GM23338 (cell line): ENCODE data around the gene FDX1. TPM values are rescaled to one million over a fixed set of nuclear protein-coding genes. Genes with fewer than 3 reads are reported as not detected.

Source experiments
- ATAC-seq: fragments of 200-7000 bp; cut with Tn5 transposase; 3 replicates; pipeline ENCODE4 v1.9.1; 2020
- DNase-seq: peaks from one replicate; pipeline ENCODE4 v3.0.0-alpha.2; 2015; ENCODE audit warnings: low spot score
- H2AFZ ChIP-seq: fragments of 200-600 bp; sonication (generic); 2 replicates; pipeline ENCODE4 v1.8.0; 2016; ENCODE audit warnings: antibody characterized with exemption, mild to moderate bottlenecking, moderate library complexity
- H3F3A ChIP-seq: fragments of 200-600 bp; sonication (generic); replicated peaks from 2 replicates; pipeline ENCODE4 v1.8.0; 2017; ENCODE audit warnings: antibody characterized with exemption, mixed run types, low read depth
- H3K27ac ChIP-seq: fragments of 200-600 bp; sonication (generic); 2 replicates; pipeline ENCODE4 v1.6.1; 2016; ENCODE audit warnings: low read depth
- H3K27me3 ChIP-seq: fragments of 200-600 bp; sonication (generic); 2 replicates; pipeline ENCODE4 v1.8.0; 2016; ENCODE audit warnings: mild to moderate bottlenecking, mixed run types, moderate library complexity; ENCODE audit not compliant: insufficient read depth
- H3K36me3 ChIP-seq: fragments of 200-600 bp; sonication (generic); 2 replicates; pipeline ENCODE4 v1.8.0; 2016; ENCODE audit warnings: mild to moderate bottlenecking; ENCODE audit not compliant: insufficient read depth
- H3K4me1 ChIP-seq: fragments of 200-600 bp; sonication (generic); 2 replicates; pipeline ENCODE4 v1.8.0; 2016; ENCODE audit warnings: mild to moderate bottlenecking, moderate library complexity; ENCODE audit not compliant: insufficient read depth
- H3K4me2 ChIP-seq: fragments of 200-600 bp; sonication (generic); 2 replicates; pipeline ENCODE4 v1.7.1; 2017; ENCODE audit warnings: mixed run types
- H3K4me3 ChIP-seq: fragments of 200-600 bp; sonication (generic); 2 replicates; pipeline ENCODE4 v1.6.1; 2016; ENCODE audit warnings: mixed run types
- H3K79me2 ChIP-seq: fragments of 200-600 bp; sonication (generic); replicated peaks from 2 replicates; pipeline ENCODE4 v1.8.0; 2017; ENCODE audit warnings: mild to moderate bottlenecking; ENCODE audit not compliant: insufficient read depth
- H3K9me2 ChIP-seq: fragments of 200-600 bp; sonication (generic); 2 replicates; pipeline ENCODE4 v1.8.0; 2017; ENCODE audit not compliant: insufficient read depth
- H4K20me1 ChIP-seq: fragments of 200-600 bp; sonication (generic); replicated peaks from 2 replicates; pipeline ENCODE4 v1.8.0; 2017; ENCODE audit warnings: mild to moderate bottlenecking; ENCODE audit not compliant: insufficient read depth
- H3K27ac Mint-ChIP-seq: 2 replicates; pipeline ENCODE4 v1.8.0; 2020; ENCODE audit warnings: inconsistent platforms, mild to moderate bottlenecking, moderate library complexity, mixed read lengths
- H3K27me3 Mint-ChIP-seq: 3 replicates; pipeline ENCODE4 v1.8.0; 2022; ENCODE audit warnings: low read depth, mild to moderate bottlenecking, moderate library complexity, mixed read lengths, inconsistent platforms; ENCODE audit not compliant: insufficient read depth, poor library complexity
- H3K36me3 Mint-ChIP-seq: 3 replicates; pipeline ENCODE4 v1.8.0; 2021; ENCODE audit warnings: low read depth, mild to moderate bottlenecking, inconsistent platforms, moderate library complexity, mixed read lengths
- H3K4me1 Mint-ChIP-seq: 3 replicates; pipeline ENCODE4 v1.8.0; 2020; ENCODE audit warnings: mild to moderate bottlenecking, inconsistent platforms, mixed read lengths
- H3K4me3 Mint-ChIP-seq: 3 replicates; pipeline ENCODE4 v1.8.0; 2021; ENCODE audit warnings: moderate library complexity, mild to moderate bottlenecking, inconsistent platforms, mixed read lengths
- H3K9me3 Mint-ChIP-seq: 3 replicates; pipeline ENCODE4 v1.8.0; 2020; ENCODE audit warnings: moderate library complexity, mild to moderate bottlenecking, inconsistent platforms, mixed read lengths
- CREB1 ChIP-seq: fragments of 250-450 bp; sonication (Bioruptor Pico); IDR thresholded peaks from 2 replicates; pipeline ENCODE4 v1.5.0; 2020; ENCODE audit warnings: low read depth, mild to moderate bottlenecking, moderate library complexity
- EZH2 ChIP-seq: fragments of 200-600 bp; sonication (generic); IDR thresholded peaks from one replicate; pipeline ENCODE4 v1.8.0; 2017; ENCODE audit warnings: antibody characterized with exemption, mild to moderate bottlenecking, low read depth; ENCODE audit not compliant: unreplicated experiment
- NANOG ChIP-seq: IDR thresholded peaks from 2 replicates; pipeline ENCODE4 v1.6.1; 2016; ENCODE audit warnings: antibody characterized with exemption, borderline replicate concordance
- POLR2AphosphoS5 ChIP-seq: IDR thresholded peaks from 2 replicates; pipeline ENCODE4 v1.6.1; 2016; ENCODE audit warnings: antibody characterized with exemption, low read depth
- ZNF114 ChIP-seq: fragments of 250-450 bp; sonication (Bioruptor Pico); IDR thresholded peaks from 2 replicates; pipeline ENCODE4 v1.5.0; 2020; ENCODE audit warnings: mild to moderate bottlenecking, moderate library complexity
- polyA plus RNA-seq: library from polyadenylated mRNA; unstranded; fragments of >200 nt; fragmentation: Nextera tagmentation; extraction: Ambion mirVana; gene quantifications from 2 replicates; pipeline ENCODE4 v1.2.1, GENCODE V29; 2016
- total RNA-seq: library from RNA; depleted of rRNA; stranded (reverse); fragments of >200 nt; shearing (Covaris generic); gene quantifications from 2 replicates; pipeline ENCODE4 v1.2.3, GENCODE V29; 2014
- TF ChIP-seq, protein P1 (sequence below): fragments of 250-450 bp; sonication (Bioruptor Pico); IDR thresholded peaks from 2 replicates; pipeline ENCODE4 v1.5.0; 2020; ENCODE audit warnings: mild to moderate bottlenecking, moderate library complexity
- TF ChIP-seq, protein P2 (sequence below): IDR thresholded peaks from one replicate; pipeline ENCODE4 v1.6.1; 2018; ENCODE audit warnings: antibody characterized with exemption; ENCODE audit not compliant: unreplicated experiment
- TF ChIP-seq, protein P3 (sequence below), 2 experiments: fragments of 200-600 bp in 1 of 2; sonication (generic) in 1 of 2; conservative IDR thresholded peaks; 2 replicates each; pipeline versions ENCODE4 v1.5.1 to v1.6.1; 2016 to 2017; ENCODE audit warnings: antibody characterized with exemption in 2 of 2, low read depth in 2 of 2, mild to moderate bottlenecking in 2 of 2, moderate library complexity in 1 of 2

The FDX1 gene
- total and polyA plus RNA-seq, 2 experiments from 2014 or later: 11.1 to 15.9 TPM

DNA sequence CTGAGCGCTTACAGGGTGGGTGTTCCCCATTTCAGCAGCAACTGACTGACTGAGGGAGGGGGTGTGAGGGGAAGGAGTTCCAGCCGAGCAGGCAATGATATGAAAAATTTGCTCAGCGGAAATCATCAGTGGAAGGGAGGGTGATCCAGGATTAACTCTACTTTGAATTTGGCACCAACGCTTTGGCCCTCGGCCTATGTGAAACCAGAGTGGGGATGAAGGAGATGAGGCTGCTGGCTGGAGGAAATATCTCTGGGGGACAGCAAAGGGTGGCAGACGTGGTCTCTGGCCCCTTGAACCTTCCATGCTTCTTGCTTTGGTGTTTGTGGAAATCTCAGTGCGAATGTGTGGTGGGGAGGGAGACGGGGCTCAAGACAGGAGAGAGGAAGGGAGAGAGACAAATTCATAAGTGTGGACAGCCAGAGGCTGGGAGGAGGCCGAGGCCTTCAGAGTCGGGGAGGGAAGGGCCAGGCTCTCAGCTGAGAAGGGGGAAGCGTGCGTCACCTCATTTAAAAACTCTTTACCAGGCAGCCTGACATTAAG is 83.6 kb downstream of the FDX1 start:
- Mint-ChIP-seq H3K27ac (no peak overlapping the region), H3K36me3 (peaks cover 12% of the 10 kb centered on the region; the same call in 2 of the 3 replicates)

DNA sequence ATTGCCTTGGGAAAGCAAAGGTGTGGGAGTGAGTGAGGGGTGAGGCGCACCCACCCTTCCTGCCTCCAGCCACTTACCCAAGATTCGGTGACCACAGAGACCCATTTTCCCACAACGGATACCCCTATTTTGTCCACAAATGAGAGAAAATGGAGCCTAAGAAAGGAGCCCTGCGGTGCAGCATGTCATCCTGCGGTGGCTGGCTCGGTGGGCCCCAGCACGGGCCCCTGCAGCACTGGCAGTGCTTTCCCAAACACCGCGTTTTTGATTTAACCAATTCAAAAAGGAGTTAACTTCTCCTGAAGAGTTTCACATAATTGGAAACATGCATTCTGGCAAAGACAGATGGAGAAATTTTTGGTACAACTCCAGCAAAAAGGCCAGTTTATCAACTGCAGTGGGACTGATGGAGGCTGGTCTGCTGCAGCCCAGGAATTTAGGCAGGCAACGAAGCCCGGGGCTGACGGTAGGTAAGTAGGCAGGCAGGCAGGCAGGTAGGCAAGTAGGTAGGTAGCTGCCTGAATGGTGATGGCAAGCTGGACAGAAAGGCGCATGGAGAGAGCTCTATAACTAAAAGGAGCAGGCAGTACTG is 84.2 kb downstream of the FDX1 start:
- H3K9me3 Mint-ChIP-seq: peaks cover 20% of the 10 kb centered on the region; the same call in 2 of the 3 replicates
- no peak for ATAC-seq
- TF ChIP-seq ZNF114 (CRISPR knock-in tag): no peak
- TF ChIP-seq NANOG: no peak
- TF ChIP-seq EZH2: no peak
- TF ChIP-seq, protein P1, sequence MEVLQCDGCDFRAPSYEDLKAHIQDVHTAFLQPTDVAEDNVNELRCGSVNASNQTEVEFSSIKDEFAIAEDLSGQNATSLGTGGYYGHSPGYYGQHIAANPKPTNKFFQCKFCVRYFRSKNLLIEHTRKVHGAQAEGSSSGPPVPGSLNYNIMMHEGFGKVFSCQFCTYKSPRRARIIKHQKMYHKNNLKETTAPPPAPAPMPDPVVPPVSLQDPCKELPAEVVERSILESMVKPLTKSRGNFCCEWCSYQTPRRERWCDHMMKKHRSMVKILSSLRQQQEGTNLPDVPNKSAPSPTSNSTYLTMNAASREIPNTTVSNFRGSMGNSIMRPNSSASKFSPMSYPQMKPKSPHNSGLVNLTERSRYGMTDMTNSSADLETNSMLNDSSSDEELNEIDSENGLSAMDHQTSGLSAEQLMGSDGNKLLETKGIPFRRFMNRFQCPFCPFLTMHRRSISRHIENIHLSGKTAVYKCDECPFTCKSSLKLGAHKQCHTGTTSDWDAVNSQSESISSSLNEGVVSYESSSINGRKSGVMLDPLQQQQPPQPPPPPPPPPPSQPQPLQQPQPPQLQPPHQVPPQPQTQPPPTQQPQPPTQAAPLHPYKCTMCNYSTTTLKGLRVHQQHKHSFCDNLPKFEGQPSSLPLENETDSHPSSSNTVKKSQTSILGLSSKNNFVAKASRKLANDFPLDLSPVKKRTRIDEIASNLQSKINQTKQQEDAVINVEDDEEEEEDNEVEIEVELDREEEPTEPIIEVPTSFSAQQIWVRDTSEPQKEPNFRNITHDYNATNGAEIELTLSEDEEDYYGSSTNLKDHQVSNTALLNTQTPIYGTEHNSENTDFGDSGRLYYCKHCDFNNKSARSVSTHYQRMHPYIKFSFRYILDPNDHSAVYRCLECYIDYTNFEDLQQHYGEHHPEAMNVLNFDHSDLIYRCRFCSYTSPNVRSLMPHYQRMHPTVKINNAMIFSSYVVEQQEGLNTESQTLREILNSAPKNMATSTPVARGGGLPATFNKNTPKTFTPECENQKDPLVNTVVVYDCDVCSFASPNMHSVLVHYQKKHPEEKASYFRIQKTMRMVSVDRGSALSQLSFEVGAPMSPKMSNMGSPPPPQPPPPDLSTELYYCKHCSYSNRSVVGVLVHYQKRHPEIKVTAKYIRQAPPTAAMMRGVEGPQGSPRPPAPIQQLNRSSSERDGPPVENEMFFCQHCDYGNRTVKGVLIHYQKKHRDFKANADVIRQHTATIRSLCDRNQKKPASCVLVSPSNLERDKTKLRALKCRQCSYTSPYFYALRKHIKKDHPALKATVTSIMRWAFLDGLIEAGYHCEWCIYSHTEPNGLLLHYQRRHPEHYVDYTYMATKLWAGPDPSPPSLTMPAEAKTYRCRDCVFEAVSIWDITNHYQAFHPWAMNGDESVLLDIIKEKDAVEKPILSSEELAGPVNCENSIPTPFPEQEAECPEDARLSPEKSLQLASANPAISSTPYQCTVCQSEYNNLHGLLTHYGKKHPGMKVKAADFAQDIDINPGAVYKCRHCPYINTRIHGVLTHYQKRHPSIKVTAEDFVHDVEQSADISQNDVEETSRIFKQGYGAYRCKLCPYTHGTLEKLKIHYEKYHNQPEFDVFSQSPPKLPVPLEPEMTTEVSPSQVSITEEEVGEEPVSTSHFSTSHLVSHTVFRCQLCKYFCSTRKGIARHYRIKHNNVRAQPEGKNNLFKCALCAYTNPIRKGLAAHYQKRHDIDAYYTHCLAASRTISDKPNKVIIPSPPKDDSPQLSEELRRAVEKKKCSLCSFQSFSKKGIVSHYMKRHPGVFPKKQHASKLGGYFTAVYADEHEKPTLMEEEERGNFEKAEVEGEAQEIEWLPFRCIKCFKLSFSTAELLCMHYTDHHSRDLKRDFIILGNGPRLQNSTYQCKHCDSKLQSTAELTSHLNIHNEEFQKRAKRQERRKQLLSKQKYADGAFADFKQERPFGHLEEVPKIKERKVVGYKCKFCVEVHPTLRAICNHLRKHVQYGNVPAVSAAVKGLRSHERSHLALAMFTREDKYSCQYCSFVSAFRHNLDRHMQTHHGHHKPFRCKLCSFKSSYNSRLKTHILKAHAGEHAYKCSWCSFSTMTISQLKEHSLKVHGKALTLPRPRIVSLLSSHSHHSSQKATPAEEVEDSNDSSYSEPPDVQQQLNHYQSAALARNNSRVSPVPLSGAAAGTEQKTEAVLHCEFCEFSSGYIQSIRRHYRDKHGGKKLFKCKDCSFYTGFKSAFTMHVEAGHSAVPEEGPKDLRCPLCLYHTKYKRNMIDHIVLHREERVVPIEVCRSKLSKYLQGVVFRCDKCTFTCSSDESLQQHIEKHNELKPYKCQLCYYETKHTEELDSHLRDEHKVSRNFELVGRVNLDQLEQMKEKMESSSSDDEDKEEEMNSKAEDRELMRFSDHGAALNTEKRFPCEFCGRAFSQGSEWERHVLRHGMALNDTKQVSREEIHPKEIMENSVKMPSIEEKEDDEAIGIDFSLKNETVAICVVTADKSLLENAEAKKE (CRISPR knock-in tag): no peak
- TF ChIP-seq, protein P2, sequence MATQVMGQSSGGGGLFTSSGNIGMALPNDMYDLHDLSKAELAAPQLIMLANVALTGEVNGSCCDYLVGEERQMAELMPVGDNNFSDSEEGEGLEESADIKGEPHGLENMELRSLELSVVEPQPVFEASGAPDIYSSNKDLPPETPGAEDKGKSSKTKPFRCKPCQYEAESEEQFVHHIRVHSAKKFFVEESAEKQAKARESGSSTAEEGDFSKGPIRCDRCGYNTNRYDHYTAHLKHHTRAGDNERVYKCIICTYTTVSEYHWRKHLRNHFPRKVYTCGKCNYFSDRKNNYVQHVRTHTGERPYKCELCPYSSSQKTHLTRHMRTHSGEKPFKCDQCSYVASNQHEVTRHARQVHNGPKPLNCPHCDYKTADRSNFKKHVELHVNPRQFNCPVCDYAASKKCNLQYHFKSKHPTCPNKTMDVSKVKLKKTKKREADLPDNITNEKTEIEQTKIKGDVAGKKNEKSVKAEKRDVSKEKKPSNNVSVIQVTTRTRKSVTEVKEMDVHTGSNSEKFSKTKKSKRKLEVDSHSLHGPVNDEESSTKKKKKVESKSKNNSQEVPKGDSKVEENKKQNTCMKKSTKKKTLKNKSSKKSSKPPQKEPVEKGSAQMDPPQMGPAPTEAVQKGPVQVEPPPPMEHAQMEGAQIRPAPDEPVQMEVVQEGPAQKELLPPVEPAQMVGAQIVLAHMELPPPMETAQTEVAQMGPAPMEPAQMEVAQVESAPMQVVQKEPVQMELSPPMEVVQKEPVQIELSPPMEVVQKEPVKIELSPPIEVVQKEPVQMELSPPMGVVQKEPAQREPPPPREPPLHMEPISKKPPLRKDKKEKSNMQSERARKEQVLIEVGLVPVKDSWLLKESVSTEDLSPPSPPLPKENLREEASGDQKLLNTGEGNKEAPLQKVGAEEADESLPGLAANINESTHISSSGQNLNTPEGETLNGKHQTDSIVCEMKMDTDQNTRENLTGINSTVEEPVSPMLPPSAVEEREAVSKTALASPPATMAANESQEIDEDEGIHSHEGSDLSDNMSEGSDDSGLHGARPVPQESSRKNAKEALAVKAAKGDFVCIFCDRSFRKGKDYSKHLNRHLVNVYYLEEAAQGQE: no peak

More for the DNA sequence above, 83.6 kb downstream of the FDX1 start:
- Histone ChIP-seq H4K20me1 (no peaks in the 10 kb centered on the region), H3K36me3 (no peaks in the 10 kb centered on the region), H3K9me2 (0 out of 2 replicates have a peak, but pooled peaks cover 8% of the 10 kb centered on the region), H3K4me1 (no peaks in the 10 kb centered on the region), H3K4me2 (no peak overlapping the region), H3K27ac (no peak overlapping the region), H3K27me3 (no peaks in the 10 kb centered on the region), H3K79me2 (no peaks in the 10 kb centered on the region), H2AFZ (no peak overlapping the region), H3K4me3 (no peak overlapping the region), H3F3A (no peaks in the 10 kb centered on the region)
- no peak for DNase-seq
- peaks cover 7% of the 10 kb centered on the region for H3K4me1 Mint-ChIP-seq
- H3K9me3 Mint-ChIP-seq: peaks cover 14% of the 10 kb centered on the region; the same call in 2 of the 3 replicates
- TF ChIP-seq CREB1 (no peak), POLR2AphosphoS5 (no peak), EZH2 (no peak)
- TF ChIP-seq, protein P3, sequence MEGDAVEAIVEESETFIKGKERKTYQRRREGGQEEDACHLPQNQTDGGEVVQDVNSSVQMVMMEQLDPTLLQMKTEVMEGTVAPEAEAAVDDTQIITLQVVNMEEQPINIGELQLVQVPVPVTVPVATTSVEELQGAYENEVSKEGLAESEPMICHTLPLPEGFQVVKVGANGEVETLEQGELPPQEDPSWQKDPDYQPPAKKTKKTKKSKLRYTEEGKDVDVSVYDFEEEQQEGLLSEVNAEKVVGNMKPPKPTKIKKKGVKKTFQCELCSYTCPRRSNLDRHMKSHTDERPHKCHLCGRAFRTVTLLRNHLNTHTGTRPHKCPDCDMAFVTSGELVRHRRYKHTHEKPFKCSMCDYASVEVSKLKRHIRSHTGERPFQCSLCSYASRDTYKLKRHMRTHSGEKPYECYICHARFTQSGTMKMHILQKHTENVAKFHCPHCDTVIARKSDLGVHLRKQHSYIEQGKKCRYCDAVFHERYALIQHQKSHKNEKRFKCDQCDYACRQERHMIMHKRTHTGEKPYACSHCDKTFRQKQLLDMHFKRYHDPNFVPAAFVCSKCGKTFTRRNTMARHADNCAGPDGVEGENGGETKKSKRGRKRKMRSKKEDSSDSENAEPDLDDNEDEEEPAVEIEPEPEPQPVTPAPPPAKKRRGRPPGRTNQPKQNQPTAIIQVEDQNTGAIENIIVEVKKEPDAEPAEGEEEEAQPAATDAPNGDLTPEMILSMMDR (conservative IDR thresholded peaks at IDR 0.05; ENCODE audit: low read depth in 2 of 2): no peak
- no peak for ATAC-seq
- peaks cover 2% of the 10 kb centered on the region for H3K27me3 Mint-ChIP-seq
- no peak overlapping the region for H3K4me3 Mint-ChIP-seq

More for the DNA sequence above, 84.2 kb downstream of the FDX1 start:
- Histone ChIP-seq H2AFZ (no peak overlapping the region), H3K79me2 (no peaks in the 10 kb centered on the region), H3K27me3 (no peaks in the 10 kb centered on the region), H3K4me3 (no peak overlapping the region), H3K4me1 (no peaks in the 10 kb centered on the region), H3K4me2 (no peak overlapping the region), H3F3A (no peaks in the 10 kb centered on the region), H3K9me2 (0 out of 2 replicates have a peak, but pooled peaks cover 8% of the 10 kb centered on the region), H4K20me1 (no peaks in the 10 kb centered on the region), H3K36me3 (no peaks in the 10 kb centered on the region; the same call in 1 of the 2 replicates), H3K27ac (no peak overlapping the region)
- Mint-ChIP-seq H3K27ac (no peak overlapping the region), H3K27me3 (peaks cover 2% of the 10 kb centered on the region), H3K36me3 (peaks cover 14% of the 10 kb centered on the region; the same call in 2 of the 3 replicates), H3K4me3 (no peak overlapping the region), H3K4me1 (peaks cover 13% of the 10 kb centered on the region)
- DNase-seq: no peak
